ENCODE data around the gene FRAT1. TPM values are rescaled to one million over a fixed set of nuclear protein-coding genes. Genes with fewer than 3 reads are reported as not detected.
A peak's percentile ranks its signal among the peaks of the same experiment; 100 is the strongest.

FRAT1 gene
- total and polyA plus RNA-seq, 9 donors = 1.2 to 2.6 (median 1.6) TPM

DNA sequence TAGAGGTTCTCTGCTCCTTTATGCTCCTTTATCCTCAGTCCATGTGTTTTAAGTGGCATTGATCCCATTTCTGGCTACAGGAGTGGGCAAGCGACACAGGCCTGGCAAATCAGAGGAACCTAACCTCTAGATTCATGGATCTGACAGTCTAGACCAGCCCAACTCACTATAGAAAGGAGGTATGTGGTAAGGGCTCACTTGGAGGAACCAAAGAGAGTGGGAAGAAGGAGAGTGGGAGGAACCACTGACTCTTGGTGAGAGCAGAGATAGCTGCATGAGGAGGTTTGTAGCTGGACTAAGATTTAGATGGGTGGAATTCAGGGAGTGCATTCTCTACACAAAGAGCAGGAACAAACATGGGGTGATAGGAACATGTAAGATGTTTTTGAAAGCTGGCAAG lies 11.6 kb upstream of the FRAT1 start:
- Histone ChIP-seq H3K4me3 (ENCODE audit: low read length) (no peak overlapping the region), H3K36me3 (ENCODE audit: control insufficient read depth, insufficient read depth, low read length) (no peaks in the 10 kb centered on the region), H3K9me3 (replicated peaks; ENCODE audit: control insufficient read depth, low read depth, low read length) (no peaks in the 10 kb centered on the region), H3K4me1 (ENCODE audit: control insufficient read depth, insufficient read depth, low read length) (no peaks in the 10 kb centered on the region), H3K27me3 (ENCODE audit: control insufficient read depth, insufficient read depth, low read length) (no peaks in the 10 kb centered on the region), H3K27ac (ENCODE audit: low read length) (no peak overlapping the region)
- DNase-seq = no peak
- no CpG with 5 or more reads among the region's 1 CpG for WGBS (ENCODE audit: insufficient coverage)

DNA sequence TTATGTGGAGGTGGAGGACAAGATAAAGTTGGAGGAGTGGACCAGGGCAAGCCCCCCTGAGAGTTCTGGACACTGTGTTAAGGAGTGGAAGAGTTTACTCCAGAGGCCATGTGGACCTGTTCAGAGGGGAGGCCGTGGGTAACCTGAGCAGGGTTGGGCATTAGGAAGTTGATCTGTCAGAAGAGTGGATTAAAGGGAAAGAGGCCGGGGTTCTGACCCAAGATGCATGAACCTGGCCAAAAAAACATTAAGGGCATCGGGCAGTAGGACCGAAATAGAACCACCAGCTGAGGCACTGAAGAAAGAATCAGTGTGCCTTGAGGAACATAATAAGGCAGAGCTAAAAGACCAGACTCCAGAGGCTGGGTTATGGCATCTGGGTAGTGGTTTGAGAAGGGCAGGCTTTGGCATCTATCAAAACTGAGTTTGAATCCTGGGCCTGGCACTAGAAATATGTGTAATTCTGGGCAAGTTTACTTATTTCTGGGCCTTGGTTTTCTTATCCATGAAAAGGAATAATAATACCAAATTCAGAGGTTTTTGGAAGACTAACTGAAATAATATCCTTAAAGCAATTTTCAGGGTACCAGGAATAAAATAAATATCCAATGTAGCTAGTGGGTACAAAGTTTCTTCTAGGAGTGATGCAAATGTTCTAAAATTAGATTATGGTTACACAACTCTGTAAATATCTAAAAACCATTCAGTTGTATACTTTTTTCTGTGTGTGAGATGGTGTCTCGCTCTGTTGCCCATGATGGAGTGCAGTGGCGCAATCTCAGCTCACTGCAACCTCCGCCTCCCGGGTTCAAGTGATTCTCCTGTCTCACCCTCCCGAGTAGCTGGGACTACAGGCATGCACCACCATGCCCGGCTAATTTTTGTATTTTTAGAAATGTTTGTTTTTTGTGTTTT lies 10.9 kb upstream of the FRAT1 start:
- no peaks in the 10 kb centered on the region for H3K27me3 ChIP-seq (ENCODE audit: control insufficient read depth, insufficient read depth, low read length)
- WGBS (ENCODE audit: insufficient coverage) = 55% methylated on average over 6 of the region's 10 CpGs
- no peaks in the 10 kb centered on the region for H3K4me1 ChIP-seq (ENCODE audit: control insufficient read depth, insufficient read depth, low read length)
- DNase-seq = no peak
- H3K9me3 ChIP-seq (replicated peaks; ENCODE audit: control insufficient read depth, low read depth, low read length) = no peaks in the 10 kb centered on the region
- no peaks in the 10 kb centered on the region for H3K36me3 ChIP-seq (ENCODE audit: control insufficient read depth, insufficient read depth, low read length)
- no peak overlapping the region for H3K4me3 ChIP-seq (ENCODE audit: low read length)
- H3K27ac ChIP-seq (ENCODE audit: low read length) = no peak overlapping the region

DNA sequence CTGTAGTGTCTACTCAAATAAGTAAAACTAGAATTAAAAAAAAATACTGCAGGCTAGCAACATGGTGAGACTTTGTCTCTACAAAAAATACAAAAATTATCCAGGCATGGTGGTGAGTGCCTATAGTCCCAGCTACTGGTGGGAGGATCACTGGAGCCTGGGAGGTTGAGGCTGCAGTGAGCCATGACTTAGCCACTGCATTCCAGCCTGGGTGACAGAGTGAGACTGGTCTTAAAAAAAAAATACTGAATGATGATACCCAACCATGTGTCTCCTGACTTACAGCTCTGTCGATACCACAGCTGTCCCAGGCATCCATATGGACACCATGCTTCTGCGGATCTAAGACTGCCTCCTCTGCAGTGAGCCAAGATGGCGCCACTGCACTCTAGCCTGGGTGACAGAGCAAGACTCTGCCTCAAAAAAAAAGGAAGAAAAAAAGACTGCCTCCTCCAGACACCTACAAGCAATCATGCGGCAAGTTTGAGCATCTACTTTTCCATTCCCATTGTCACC lies 7.9 kb upstream of the FRAT1 start:
- Histone ChIP-seq H3K9me3 (replicated peaks; ENCODE audit: control insufficient read depth, low read depth, low read length) (no peaks in the 10 kb centered on the region), H3K4me1 (ENCODE audit: control insufficient read depth, insufficient read depth, low read length) (no peaks in the 10 kb centered on the region), H3K36me3 (ENCODE audit: control insufficient read depth, insufficient read depth, low read length) (no peaks in the 10 kb centered on the region), H3K27ac (ENCODE audit: low read length) (no peak overlapping the region), H3K27me3 (ENCODE audit: control insufficient read depth, insufficient read depth, low read length) (no peaks in the 10 kb centered on the region), H3K4me3 (ENCODE audit: low read length) (no peak overlapping the region)
- DNase-seq = no peak
- 88% methylated on average over 3 of the region's 4 CpGs for WGBS (ENCODE audit: insufficient coverage)

DNA sequence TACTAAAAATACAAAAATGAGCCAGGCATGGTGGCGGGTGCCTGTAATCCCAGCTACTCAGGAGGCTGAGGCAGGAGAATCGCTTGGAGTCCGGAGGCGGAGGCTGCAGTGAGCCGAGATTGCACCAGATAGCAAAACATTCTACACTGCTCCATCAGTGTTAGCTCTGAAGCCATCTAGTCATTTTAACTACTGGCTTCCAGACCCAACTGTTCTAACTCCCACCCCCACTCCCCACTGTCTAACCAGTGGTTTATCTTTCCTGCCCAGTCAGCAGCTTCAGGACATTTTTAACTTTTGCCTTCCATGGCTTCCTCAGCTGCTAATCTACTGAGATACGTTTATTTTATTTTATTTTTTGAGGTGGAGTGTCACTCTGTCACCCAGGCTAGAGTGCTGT lies 6.2 kb upstream of the FRAT1 start:
- WGBS (ENCODE audit: insufficient coverage) = 82% methylated on average over 5 of the region's 6 CpGs
- H3K9me3 ChIP-seq (replicated peaks; ENCODE audit: control insufficient read depth, low read depth, low read length) = no peaks in the 10 kb centered on the region
- no peak for DNase-seq
- no peak overlapping the region for H3K27ac ChIP-seq (ENCODE audit: low read length)
- no peaks in the 10 kb centered on the region for H3K27me3 ChIP-seq (ENCODE audit: control insufficient read depth, insufficient read depth, low read length)
- H3K36me3 ChIP-seq (ENCODE audit: control insufficient read depth, insufficient read depth, low read length) = no peaks in the 10 kb centered on the region
- H3K4me3 ChIP-seq (ENCODE audit: low read length) = no peak overlapping the region
- no peaks in the 10 kb centered on the region for H3K4me1 ChIP-seq (ENCODE audit: control insufficient read depth, insufficient read depth, low read length)

DNA sequence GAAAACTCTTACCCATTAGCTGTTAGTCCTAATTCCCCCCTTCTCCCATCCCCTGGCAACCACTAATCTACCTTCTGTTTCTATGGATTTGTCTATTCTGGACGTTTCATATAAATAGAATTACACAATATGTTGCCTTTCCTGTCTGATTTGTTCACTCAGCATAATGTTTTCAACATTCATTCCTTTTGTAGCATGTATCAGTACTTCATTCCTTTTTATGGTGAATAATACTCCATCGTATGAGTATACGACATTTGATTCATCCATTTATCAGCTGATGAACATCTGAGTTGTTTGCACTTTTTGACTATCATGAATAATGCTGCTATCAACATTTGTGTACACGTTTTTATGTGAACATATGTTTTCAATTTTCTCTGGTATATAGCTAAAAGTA lies 4.4 kb upstream of the FRAT1 start:
- no peaks in the 10 kb centered on the region for H3K36me3 ChIP-seq (ENCODE audit: control insufficient read depth, insufficient read depth, low read length)
- peaks cover 2% of the 10 kb centered on the region for H3K27me3 ChIP-seq (ENCODE audit: control insufficient read depth, insufficient read depth, low read length)
- H3K4me3 ChIP-seq (ENCODE audit: low read length) = no peak overlapping the region
- DNase-seq = no peak
- no CpG with 5 or more reads among the region's 4 CpGs for WGBS (ENCODE audit: insufficient coverage)
- H3K4me1 ChIP-seq (ENCODE audit: control insufficient read depth, insufficient read depth, low read length) = peaks cover 2% of the 10 kb centered on the region
- no peak overlapping the region for H3K27ac ChIP-seq (ENCODE audit: low read length)
- no peaks in the 10 kb centered on the region for H3K9me3 ChIP-seq (replicated peaks; ENCODE audit: control insufficient read depth, low read depth, low read length)

DNA sequence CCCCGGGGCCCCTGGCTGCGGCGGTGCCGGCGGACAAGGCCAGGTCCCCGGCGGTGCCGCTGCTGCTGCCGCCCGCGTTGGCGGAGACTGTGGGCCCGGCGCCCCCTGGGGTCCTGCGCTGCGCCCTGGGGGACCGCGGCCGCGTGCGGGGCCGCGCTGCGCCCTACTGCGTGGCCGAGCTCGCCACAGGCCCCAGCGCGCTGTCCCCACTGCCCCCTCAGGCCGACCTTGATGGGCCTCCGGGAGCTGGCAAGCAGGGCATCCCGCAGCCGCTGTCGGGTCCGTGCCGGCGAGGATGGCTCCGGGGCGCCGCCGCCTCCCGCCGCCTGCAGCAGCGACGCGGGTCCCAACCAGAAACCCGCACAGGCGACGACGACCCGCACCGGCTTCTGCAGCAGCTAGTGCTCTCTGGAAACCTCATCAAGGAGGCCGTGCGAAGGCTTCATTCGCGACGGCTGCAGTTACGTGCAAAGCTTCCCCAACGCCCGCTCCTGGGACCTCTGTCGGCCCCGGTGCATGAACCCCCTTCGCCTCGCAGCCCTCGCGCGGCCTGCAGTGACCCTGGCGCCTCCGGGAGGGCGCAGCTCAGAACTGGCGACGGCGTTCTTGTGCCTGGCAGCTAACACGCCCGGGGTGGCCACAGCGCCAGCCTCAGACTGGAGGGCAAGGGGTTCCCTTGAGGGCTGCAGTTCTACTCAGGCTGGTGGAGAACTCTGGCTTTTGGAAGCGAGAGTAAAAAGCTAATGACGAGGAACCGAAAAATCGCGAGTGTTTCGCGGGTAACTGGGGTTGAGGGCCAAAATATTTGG lies 804 bp downstream of the FRAT1 start:
- Histone ChIP-seq H3K4me3 (ENCODE audit: low read length) (peak overlapping the region; percentile 24), H3K4me1 (ENCODE audit: control insufficient read depth, insufficient read depth, low read length) (peaks cover 29% of the 10 kb centered on the region), H3K27ac (ENCODE audit: low read length) (peak overlapping the region; percentile 23), H3K27me3 (ENCODE audit: control insufficient read depth, insufficient read depth, low read length) (peaks cover 21% of the 10 kb centered on the region), H3K36me3 (ENCODE audit: control insufficient read depth, insufficient read depth, low read length) (no peaks in the 10 kb centered on the region), H3K9me3 (replicated peaks; ENCODE audit: control insufficient read depth, low read depth, low read length) (no peaks in the 10 kb centered on the region)
- peak; percentile 44 for DNase-seq
- under 1% methylated on average over 83 of the region's 83 CpGs for whole genome bisulfite sequencing (ENCODE audit: insufficient coverage)

DNA sequence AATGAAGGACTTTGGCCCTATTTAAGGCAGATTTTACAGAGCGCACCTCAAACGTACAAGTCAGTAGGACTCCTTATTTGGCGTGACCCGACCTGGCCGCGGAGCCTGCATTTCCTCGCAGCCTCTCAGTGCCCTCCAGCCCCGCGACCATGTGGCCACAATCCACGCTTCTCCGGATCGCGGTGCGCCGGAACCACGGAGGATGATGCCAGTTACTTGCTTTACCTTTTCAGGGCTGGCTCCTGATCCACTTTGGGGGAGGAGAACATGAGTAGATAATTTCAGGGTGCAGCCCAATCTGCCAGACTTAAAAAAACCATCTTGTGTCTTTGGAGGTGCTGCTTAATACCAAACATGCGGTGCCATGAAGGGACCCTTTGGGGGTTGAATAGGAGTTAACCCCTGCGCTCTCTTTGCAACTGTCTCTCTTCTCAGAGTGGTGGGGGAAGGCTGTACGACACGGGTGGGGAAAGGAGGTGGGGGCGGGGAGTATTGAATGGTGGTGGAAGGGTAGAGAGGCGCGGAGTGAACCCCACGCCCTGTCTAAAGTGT lies 1.5 kb downstream of the FRAT1 start:
- Histone ChIP-seq H3K27ac (ENCODE audit: low read length) (no peak overlapping the region), H3K27me3 (ENCODE audit: control insufficient read depth, insufficient read depth, low read length) (peaks cover 21% of the 10 kb centered on the region), H3K9me3 (replicated peaks; ENCODE audit: control insufficient read depth, low read depth, low read length) (no peaks in the 10 kb centered on the region), H3K36me3 (ENCODE audit: control insufficient read depth, insufficient read depth, low read length) (no peaks in the 10 kb centered on the region), H3K4me1 (ENCODE audit: control insufficient read depth, insufficient read depth, low read length) (peaks cover 29% of the 10 kb centered on the region), H3K4me3 (ENCODE audit: low read length) (peak overlapping the region; percentile 24)
- no peak for DNase-seq
- WGBS (ENCODE audit: insufficient coverage) = 4% methylated on average over 19 of the region's 24 CpGs

DNA sequence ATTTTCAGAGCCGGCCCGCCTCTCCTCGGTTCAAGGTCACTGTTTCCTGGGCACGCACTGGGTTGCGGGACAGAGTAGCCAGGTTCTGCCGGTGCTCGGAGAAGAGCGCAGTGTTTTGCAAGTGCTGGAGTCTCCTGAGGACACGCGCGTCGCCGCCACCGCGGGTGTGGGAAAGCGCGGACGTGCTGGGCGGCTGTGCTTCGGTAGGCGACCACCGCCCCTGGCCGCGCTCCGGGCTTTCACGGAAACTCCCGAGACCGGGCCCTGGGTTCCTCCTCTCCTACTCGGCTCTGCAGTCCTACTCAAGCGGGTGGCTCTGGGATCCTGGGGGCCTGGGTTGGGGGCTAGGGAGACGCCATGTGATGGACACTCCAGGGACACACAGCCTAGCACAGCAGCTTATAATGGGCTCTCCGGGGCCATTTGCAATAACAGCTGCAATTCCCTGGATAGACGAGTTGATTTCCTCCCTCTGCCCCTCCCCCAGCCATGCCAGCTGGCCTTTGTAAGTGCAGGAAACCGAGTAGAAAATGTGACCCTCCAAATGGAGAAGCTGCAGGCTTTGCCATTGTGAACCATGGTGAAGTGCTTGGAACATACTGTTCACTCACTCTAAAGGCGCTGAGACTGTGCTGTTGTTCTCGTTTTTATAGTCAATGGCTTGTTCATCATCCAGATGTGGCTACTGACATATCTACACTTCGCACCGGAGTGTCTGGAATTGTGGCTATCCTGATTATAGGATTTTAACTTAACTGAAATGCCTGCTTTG lies 2.1 kb downstream of the FRAT1 start:
- H3K9me3 ChIP-seq (replicated peaks; ENCODE audit: control insufficient read depth, low read depth, low read length) = no peaks in the 10 kb centered on the region
- WGBS (ENCODE audit: insufficient coverage) = 11% methylated on average over 31 of the region's 38 CpGs
- H3K27me3 ChIP-seq (ENCODE audit: control insufficient read depth, insufficient read depth, low read length) = peaks cover 21% of the 10 kb centered on the region
- peak; percentile 78 for DNase-seq
- peak overlapping the region; percentile 52 for H3K27ac ChIP-seq (ENCODE audit: low read length)
- peak overlapping the region; percentile 24 for H3K4me3 ChIP-seq (ENCODE audit: low read length)
- H3K4me1 ChIP-seq (ENCODE audit: control insufficient read depth, insufficient read depth, low read length) = peaks cover 29% of the 10 kb centered on the region
- no peaks in the 10 kb centered on the region for H3K36me3 ChIP-seq (ENCODE audit: control insufficient read depth, insufficient read depth, low read length)

DNA sequence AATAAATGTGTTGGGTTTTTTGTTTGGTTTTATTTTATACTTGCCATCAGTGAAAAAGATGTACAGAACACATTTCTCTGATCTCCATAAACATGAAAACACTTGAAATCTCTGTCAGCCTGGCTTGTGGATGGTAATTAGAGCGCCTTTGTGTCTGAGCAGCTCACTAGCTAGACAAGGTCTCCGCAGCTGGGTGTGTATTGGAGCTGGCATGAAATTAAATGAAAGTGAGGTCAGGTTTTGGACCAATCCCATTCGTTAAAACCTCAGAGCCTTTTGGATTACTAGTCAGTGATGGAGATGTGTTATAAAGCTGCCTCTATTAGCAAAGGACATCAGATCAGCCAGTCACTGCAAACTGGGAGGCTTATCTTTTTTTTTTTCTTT lies 2.7 kb downstream of the FRAT1 start:
- 60% methylated on average over 1 of the region's 3 CpGs for WGBS (ENCODE audit: insufficient coverage)
- no peaks in the 10 kb centered on the region for H3K9me3 ChIP-seq (replicated peaks; ENCODE audit: control insufficient read depth, low read depth, low read length)

More for the DNA sequence above, 2.7 kb downstream of the FRAT1 start:
- Histone ChIP-seq H3K4me3 (ENCODE audit: low read length) (no peak overlapping the region), H3K27ac (ENCODE audit: low read length) (peak overlapping the region; percentile 52), H3K27me3 (ENCODE audit: control insufficient read depth, insufficient read depth, low read length) (peaks cover 21% of the 10 kb centered on the region), H3K36me3 (ENCODE audit: control insufficient read depth, insufficient read depth, low read length) (no peaks in the 10 kb centered on the region), H3K4me1 (ENCODE audit: control insufficient read depth, insufficient read depth, low read length) (peaks cover 29% of the 10 kb centered on the region)
- no peak for DNase-seq
